Measurements from ENCODE around the gene MUL1.

Gene MUL1

GRCh38 chr1:20486457-20487235, 21.3 kb downstream of the MUL1 start:
- DNase-seq (ENCODE audit: low read depth in 4 of 4, low spot score in 1 of 4): no peak

DNA sequence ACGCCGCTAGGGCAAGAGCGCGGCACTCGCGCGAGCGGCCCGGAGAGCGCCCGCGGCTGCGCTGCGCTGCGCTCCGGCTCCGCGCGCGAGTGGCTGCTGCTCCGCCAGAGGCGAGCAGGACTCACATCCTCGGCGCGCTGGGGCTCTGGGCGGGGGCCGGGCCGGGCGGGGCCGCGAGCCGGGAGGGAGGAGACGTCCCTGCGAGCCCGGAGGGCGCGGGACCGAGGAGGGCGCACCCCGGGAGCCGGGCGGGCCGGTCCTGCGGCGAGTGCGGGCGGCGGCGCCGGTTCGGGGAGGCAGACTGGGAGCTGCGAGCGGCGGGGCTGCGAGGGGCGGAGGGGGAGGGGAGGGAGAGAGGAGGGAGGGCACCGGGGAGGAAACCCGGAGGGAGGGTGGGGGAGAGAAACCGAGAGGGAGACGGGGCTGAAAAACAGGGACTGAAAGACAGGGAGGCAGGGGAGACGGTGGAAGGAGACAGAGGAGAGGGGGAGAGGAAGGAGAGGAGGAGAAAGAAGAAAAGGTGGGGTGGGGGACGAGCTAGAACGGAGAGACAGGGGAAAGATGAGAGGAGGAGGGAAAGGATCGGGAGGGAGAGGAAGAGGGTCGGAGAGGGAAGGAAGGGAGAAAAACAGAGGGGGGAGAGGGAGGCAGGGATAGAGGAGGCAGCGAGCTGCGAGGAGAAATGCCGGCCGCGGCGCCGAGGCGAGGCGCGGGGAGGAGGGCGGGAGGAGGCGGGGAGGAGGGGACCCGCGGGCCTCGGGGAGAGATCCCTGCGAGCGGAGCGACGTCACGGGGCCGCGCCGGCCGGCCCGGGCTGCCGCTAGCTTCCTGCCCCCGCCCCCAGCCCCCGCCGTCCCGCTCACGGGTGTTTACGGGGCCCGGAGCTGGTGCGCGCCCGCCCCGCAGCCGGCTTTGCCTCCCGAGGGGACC, 22.2 kb downstream of the MUL1 start, which contains the start of gene CAMK2N1:
Gene CAMK2N1 (minus strand): TSS at position 684 of the 930 bp plus-strand sequence. CDS start 831 bp downstream, outside the sequence.
- DNase-seq (ENCODE audit: low read depth in 4 of 4, low spot score in 1 of 4): peak in 1 of 4 experiments; percentile 38

DNA sequence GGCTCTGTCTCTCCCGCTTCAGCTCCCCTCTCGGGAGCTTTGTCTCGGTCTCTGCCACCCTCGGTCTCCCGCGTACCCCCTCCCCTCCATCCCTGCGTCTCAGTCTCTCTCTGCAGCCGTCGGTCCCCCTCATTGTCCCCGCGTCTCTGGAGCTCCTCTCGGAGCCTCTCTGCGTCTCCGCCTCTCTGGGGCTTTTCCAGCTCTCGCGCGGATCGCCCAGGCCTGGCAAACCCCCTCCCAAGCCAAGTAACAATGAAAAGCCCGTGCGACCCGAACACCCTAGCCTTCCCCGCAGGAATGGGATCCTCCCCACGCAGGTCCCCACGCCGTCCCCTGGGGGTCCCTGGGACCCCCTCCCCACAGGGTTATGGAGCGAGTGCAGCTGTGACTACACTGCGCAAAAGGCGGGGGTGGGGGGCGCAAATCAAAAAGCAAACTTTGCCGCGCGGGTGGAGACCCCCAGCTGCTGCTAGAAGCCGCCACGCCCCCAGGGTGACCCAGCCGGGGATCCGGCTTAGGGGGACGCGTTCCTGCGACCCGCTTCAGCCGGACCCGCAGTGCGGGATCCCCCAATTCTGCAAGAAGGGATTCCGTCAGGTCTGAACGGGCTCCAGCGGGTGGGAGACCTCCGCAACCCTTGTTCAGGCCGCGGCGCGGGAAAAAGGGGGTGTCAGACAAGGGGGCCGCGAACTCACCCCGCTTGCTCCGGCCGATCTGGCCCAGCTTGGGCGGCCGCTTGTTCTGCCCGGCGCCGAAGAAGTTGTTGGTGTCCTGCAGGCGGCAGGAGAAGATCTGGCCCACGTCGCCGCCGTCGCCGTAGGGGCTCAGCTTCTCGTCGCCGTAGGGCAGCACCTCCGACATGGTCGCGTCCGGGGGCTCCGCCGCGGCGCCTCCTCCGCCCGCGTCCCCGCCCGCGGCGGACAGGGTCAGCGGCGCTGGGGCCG, 23.2 kb downstream of the MUL1 start:
- DNase-seq (ENCODE audit: low read depth in 4 of 4, low spot score in 1 of 4): no peak

- DNase-seq (ENCODE audit: low read depth in 4 of 4, low spot score in 1 of 4): no peak
Measured at GRCh38 chr1:20483833-20484518, 24.0 kb downstream of the MUL1 start.

DNA sequence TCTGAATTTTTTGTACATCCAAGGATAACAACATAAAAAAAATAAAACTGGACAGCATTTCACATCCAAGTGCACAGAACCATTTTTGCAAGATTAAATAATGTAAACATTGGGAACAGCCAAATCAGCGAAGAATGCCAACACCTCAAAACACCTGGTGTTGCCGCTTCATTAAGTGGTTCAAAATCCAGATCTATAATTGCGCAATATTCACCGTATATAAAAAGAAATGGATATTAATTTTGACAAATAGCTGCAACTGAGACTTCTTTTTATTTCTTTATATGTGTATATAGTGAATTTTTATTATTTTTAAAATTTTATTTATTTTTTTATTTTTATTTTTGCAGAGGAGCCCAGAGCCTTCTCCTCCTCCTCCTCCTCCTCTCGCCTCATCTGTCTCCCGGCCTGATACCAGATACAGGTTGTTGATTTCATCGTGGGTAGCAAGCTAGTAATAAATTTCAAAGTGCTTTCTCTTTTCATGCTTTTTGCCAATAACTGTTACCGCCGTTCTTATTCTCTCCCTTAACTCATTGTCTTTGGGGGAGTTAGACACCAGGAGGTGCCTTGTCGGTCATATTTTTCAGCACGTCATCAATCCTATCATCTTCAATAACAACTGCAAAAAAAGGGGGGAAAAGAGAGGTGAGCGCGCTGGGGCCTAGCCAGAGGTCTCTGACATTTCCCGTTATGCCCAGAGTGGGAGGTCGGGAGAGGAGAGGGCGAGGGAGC, 24.7 kb downstream of the MUL1 start:
- DNase-seq (ENCODE audit: low read depth in 4 of 4, low spot score in 1 of 4): no peak

DNA sequence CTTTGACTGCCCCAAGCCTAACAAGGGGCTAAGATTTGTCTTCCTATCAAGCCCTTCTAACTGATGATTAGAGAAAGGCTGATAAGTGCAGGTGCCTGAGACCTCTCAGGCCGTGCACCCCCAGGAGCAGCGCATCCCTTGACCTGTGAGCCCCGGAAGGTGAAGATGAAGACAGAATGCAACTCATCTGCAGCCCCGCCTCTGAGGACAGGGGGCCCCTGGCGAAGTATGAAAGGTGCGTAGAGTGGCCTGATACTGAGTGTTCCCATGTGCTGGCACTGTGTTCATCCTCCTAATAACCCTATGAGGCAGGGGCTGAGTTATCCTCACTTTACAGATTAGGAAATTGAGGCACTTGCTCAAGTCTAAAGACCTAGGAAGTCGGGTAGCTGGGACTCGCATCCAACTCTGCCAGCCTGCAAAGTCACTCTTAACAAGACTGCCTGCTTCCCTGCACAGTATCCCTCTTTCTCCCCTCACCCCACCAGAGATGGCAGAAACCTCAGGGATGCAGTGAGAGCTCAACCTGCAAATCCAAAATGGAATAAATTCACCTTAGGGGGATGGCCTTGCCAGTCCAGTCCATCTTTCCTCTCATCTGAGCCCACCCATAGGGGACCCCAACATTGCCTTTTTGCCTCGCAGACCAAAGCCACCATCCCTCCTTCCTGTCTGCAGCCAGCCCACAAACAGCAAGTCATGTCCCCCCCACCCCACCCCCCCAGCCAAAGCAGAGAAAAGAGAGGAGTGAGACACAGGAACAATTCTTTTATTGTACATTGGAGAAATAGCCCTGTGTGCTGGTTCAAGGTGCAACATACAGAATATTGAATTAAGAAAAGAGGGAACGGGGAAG, 26.1 kb downstream of the MUL1 start:
- no peak for DNase-seq (ENCODE audit: low read depth in 4 of 4, low spot score in 1 of 4)

DNA sequence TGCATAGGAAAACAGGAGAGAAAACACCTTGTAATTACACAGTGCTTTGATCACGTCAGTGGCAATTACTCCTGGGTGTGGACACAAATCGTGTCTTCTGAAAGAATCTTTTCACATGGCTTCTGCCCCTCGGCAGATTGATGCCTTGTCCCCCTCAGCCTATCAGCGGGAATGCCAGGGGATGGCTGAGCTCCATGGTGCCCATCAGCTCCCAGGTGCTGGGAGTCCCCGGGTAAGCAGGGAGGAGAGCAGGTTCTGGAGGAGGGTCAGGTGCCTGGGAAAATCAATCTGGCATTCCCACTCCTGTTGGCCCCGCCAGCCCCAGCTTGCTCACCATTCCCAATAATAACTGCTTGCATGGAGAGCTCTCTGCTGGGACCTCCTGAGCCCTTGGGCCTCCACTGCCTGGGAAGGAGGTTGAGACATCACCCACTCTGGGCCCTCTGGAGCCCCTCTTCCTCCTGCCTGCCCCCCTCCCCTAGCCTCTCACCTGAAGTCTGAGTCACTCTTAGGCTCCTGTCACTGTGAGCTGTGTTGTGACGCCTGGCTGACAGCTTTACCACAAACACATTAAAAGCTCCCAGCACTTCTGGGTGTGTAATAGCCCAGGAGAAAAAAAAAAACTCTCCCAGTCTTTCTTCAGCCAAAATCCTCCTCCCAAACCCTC, 26.9 kb downstream of the MUL1 start:
- DNase-seq (ENCODE audit: low read depth in 4 of 4, low spot score in 1 of 4): no peak

DNA sequence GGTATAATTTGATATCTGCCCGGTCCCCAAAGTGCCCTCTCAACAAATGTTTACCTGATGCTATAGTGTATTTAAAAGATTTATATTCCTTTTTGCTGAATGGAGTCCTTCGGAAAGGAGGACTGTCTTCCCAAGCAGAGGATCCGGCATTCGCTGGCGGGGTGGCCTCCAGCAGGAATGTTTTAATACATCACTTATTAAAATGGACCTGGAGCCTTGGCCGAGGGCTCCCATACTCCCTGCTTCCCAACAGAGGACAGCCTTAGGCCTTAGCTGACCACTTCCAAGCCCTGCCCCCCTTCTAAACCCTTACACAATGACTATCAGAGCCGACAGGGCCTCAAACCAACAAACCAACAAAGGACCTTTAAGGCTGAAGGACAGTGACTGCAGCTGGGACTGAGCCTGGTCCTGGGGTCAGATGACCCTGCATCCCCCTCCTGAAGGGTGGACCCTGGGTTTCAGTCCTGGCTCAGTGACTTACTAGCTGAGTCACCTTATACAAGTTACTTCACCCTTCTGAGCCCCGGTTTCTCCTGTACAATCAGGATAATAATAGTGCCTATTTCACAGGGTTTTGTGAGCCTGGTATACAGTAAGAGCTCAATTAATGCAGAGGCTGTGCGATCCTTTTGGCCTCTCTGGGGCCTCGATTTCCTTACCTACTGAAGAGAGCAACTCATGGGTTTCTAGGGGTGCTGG, 27.6 kb downstream of the MUL1 start:
- DNase-seq (ENCODE audit: low read depth in 4 of 4, low spot score in 1 of 4): no peak

DNA sequence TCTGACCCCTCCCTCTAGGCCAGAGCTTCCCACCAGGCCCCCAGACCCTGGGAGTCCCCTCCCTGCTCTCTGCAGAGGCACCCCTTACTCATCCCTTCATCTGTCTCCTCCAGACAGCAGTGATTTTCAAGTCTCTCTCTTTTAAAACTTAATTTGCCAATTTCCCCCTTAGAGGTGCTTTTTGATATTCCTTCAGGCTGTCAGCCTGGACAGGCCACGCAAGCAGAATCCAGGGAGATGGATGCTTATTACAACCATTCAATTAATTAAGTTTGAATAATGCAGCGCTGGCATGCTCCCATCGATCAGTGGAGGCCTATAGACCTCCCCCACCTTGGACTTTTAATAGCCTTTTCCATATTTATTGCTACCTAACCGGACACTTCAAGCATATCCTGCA, 28.1 kb downstream of the MUL1 start:
- DNase-seq (ENCODE audit: low read depth in 4 of 4, low spot score in 1 of 4): no peak

DNA sequence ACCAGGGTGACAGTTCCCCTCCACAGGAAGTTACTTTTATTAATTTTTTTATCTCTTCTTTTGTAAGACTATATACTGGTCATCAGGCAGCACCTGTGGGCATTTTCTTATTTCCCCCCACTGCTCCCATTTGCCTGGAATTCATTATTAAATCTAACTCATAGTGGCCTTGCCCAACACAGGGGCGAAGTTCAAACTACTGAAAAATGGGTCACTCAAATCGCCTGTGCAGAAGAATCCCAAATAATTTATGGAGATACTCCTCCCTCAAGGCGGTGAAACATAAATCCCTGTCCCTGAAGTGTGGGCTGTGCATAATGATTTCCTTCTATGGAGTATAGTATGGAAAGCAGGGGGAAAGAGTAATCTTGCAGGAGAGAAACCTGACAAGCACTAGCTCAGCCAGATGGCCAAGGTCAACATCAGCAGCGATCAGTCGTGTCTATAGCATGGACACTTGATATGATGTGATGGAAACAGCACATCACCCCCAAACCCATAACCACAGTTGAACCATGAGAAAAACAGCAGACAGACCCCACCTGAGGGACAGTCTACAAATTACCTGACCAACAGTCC, 29.8 kb downstream of the MUL1 start:
- DNase-seq (ENCODE audit: low read depth in 4 of 4, low spot score in 1 of 4): no peak

DNA sequence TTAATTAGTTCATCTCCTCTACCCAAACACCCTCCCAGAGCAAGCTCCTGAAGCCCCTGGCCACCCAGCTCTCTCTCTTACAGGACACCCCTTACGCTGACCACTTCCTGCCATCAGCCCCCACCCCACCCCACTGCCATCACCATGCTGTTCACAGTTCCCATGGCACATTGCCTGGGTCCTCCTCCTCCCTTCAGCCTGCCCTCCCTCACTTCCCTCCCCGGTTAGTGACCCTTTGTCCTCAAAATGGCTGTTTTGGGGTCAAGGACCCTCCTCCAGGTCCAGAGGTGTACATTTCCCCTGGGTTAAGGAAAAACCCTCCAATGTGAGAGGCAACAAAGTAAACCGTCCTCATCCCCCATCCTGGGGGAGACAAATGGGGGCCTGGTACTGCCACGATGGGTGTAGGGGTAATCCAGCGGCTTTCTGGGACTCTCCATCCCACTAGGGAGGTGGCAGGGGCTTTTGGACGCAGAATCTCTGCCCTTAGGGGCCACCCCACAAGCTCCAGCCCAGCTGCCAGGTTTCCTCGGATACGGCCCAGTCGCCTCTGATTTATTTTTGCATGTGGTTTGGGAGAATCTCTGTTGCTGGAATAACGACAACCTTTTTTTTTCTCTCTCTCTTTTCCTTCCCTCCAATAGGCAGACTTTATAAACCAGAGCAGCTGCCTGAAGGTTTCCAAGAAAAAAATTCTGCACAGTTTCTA, 30.4 kb downstream of the MUL1 start:
- DNase-seq (ENCODE audit: low read depth in 4 of 4, low spot score in 1 of 4): no peak

GRCh38 chr1:20476265-20477038, 31.5 kb downstream of the MUL1 start:
- DNase-seq (ENCODE audit: low read depth in 4 of 4, low spot score in 1 of 4): no peak

DNA sequence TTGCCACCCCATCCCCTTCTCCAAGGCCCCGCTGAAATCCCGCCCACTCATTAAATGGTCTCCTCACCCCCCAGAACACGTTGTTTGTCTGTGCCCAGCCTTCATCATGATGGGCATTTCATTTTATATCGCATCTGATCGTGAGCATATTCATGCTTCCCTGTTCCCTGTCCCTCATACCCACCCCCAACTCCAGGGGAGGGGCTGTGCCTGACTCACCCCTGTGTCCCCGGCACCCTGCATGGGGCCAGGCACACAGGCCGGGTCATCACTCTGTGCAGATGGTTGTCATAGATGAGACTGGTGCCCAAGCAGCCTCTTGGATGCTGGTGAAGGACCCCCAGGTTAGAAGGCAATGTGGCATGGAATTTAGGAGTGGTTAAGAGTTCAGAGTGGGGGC, 33.0 kb downstream of the MUL1 start:
- no peak for DNase-seq (ENCODE audit: low read depth in 4 of 4, low spot score in 1 of 4)

- no peak for DNase-seq (ENCODE audit: low read depth in 4 of 4, low spot score in 1 of 4)
Measured at GRCh38 chr1:20474333-20474975, 33.5 kb downstream of the MUL1 start.

- no peak for DNase-seq (ENCODE audit: low read depth in 4 of 4, low spot score in 1 of 4)
Measured at GRCh38 chr1:20473894-20474293, 34.1 kb downstream of the MUL1 start.
